Mammary epithelial cell (primary cell): Measurements from ENCODE around the gene PTGER4.

Source experiments
- CTCF ChIP-seq, 2 donors: IDR thresholded peaks in 1 of 2; conservative IDR thresholded peaks in 1 of 2; 2 replicates each; pipeline ENCODE4 v1.5.1; 2011 to 2012; ENCODE audit warnings: inconsistent platforms in 2 of 2, low read length in 2 of 2, mild to moderate bottlenecking in 2 of 2, control low read depth in 1 of 2, low read depth in 1 of 2; ENCODE audit not compliant: insufficient read depth in 1 of 2; ENCODE audit errors: extremely low read depth in 1 of 2
- EZH2 ChIP-seq: IDR thresholded peaks from 2 replicates; pipeline ENCODE4 v1.6.1; 2012; ENCODE audit warnings: low read length, inconsistent platforms, borderline replicate concordance

GRCh38 chr5:40679148-40679912 lies 385 bp upstream of the PTGER4 start:
- no peak for TF ChIP-seq CTCF (conservative IDR thresholded peaks at IDR 0.05 in 1 of 2, IDR thresholded peaks at IDR 0.05 in 1 of 2; ENCODE audit: extremely low read depth in 1 of 2, insufficient read depth in 1 of 2, low read depth in 1 of 2, low read length in 2 of 2)
- TF ChIP-seq EZH2: no peak
